ENCODE results near the gene MAPRE2. TPM values are rescaled to one million over a fixed set of nuclear protein-coding genes. Genes with fewer than 3 reads are reported as not detected.
"Not testable (repeated sequence)": the region's sequence is repeated elsewhere in the genome, so short reads cannot be mapped to it uniquely, and the experiment has no call there.

The MAPRE2 gene
- total and polyA plus RNA-seq, 7 donors = 3.3 to 83.4 (median 57.3) TPM

GRCh38 chr18:35167332-35167731 is 126.1 kb downstream of the MAPRE2 start:
- Histone ChIP-seq H3K4me3 (no peak overlapping the region), H3K27me3 (ENCODE audit: insufficient read depth in 3 of 3, low read length in 2 of 3) (no peaks in the 10 kb centered on the region), H3K36me3 (ENCODE audit: insufficient read depth in 1 of 2, low read depth in 1 of 2) (no peaks in the 10 kb centered on the region), H3K27ac (no peak overlapping the region), H3K4me1 (peaks cover 16% of the 10 kb centered on the region), H3K9me3 (peaks cover 3% of the 10 kb centered on the region)
- intact Hi-C loops (cut with DNase I) = no loop called here
- DNase-seq (no peak), ATAC-seq (no peak)
- no peak for TF ChIP-seq CTCF (IDR thresholded peaks at IDR 0.05)
- WGBS, 3 donors = 76 to 81% (median 78%) methylated on average over 6 of the region's 6 CpGs

- peaks cover 3% of the 10 kb centered on the region for H3K9me3 ChIP-seq
- H3K36me3 ChIP-seq (ENCODE audit: insufficient read depth in 1 of 2, low read depth in 1 of 2) = no peaks in the 10 kb centered on the region
- intact Hi-C loops (cut with DNase I) = no loop called here
- H3K27me3 ChIP-seq (ENCODE audit: insufficient read depth in 3 of 3, low read length in 2 of 3) = no peaks in the 10 kb centered on the region
- ATAC-seq (no peak), DNase-seq (no peak)
- H3K27ac ChIP-seq = no peak overlapping the region
- H3K4me1 ChIP-seq = peaks cover 16% of the 10 kb centered on the region
- no peak for TF ChIP-seq CTCF (IDR thresholded peaks at IDR 0.05)
- H3K4me3 ChIP-seq = no peak overlapping the region
Observed at GRCh38 chr18:35167857-35168256, 126.6 kb downstream of the MAPRE2 start.

GRCh38 chr18:35170323-35170722 is 129.1 kb downstream of the MAPRE2 start:
- 81 to 96% (median 91%) methylated on average over 1 of the region's 1 CpG for WGBS, 3 donors
- ATAC-seq; intact Hi-C loops (cut with DNase I): not testable (repeated sequence)

GRCh38 chr18:35171315-35171987 is 130.2 kb downstream of the MAPRE2 start:
- DNase-seq = no peak
- no peak overlapping the region for H3K27ac ChIP-seq
- no peak overlapping the region for H3K4me3 ChIP-seq
- no peaks in the 10 kb centered on the region for H3K27me3 ChIP-seq (ENCODE audit: insufficient read depth in 3 of 3, low read length in 2 of 3)
- no peak for ATAC-seq
- peaks cover 3% of the 10 kb centered on the region for H3K4me1 ChIP-seq
- TF ChIP-seq CTCF (IDR thresholded peaks at IDR 0.05) = no peak
- H3K9me3 ChIP-seq = peaks cover 5% of the 10 kb centered on the region
- H3K36me3 ChIP-seq (ENCODE audit: insufficient read depth in 1 of 2, low read depth in 1 of 2) = no peaks in the 10 kb centered on the region
- intact Hi-C loops (cut with DNase I) = no loop called here
- WGBS, 3 donors = 24 to 38% (median 28%) methylated on average over 5 of the region's 5 CpGs

More at GRCh38 chr18:35170323-35170722, 129.1 kb downstream of the MAPRE2 start:
- not testable (repeated sequence) for DNase-seq; H3K4me1 ChIP-seq; H3K27me3 ChIP-seq (ENCODE audit: insufficient read depth in 3 of 3, low read length in 2 of 3); H3K36me3 ChIP-seq (ENCODE audit: insufficient read depth in 1 of 2, low read depth in 1 of 2); H3K9me3 ChIP-seq; H3K27ac ChIP-seq; H3K4me3 ChIP-seq

GRCh38 chr18:35172009-35172408 is 130.8 kb downstream of the MAPRE2 start:
- TF ChIP-seq CTCF (IDR thresholded peaks at IDR 0.05) = no peak
- no peak overlapping the region for H3K27ac ChIP-seq
- H3K9me3 ChIP-seq = peaks cover 11% of the 10 kb centered on the region
- WGBS, 3 donors = 88 to 98% (median 96%) methylated on average over 3 of the region's 3 CpGs
- H3K27me3 ChIP-seq (ENCODE audit: insufficient read depth in 3 of 3, low read length in 2 of 3) = no peaks in the 10 kb centered on the region
- DNase-seq (no peak), ATAC-seq (no peak)
- intact Hi-C loops (cut with DNase I) = no loop called here
- H3K4me3 ChIP-seq = no peak overlapping the region
- peaks cover 3% of the 10 kb centered on the region for H3K4me1 ChIP-seq
- H3K36me3 ChIP-seq (ENCODE audit: insufficient read depth in 1 of 2, low read depth in 1 of 2) = no peaks in the 10 kb centered on the region

All from psoas muscle (tissue), 8 donors.